Stimulated activated naive CD8-positive, alpha-beta T cell treated with anti-CD3 and anti-CD28 coated beads, Interleukin-15, Interleukin-2, amounts not matched to agents 100 ng/mL and 50 ng/mL, for 24 hours (primary cell): ENCODE results near the gene SLC5A8.

Experiments used
- H3K27ac Mint-ChIP-seq: one replicate; pipeline ENCODE4 v1.8.0; 2021; ENCODE audit warnings: mild to moderate bottlenecking, mixed read lengths
- H3K27me3 Mint-ChIP-seq: one replicate; pipeline ENCODE4 v1.8.0; 2021; ENCODE audit warnings: mixed read lengths
- H3K36me3 Mint-ChIP-seq: one replicate; pipeline ENCODE4 v1.8.0; 2021; ENCODE audit warnings: low read depth, mixed read lengths
- H3K4me1 Mint-ChIP-seq: one replicate; pipeline ENCODE4 v1.8.0; 2021; ENCODE audit warnings: low read depth, mixed read lengths
- H3K4me3 Mint-ChIP-seq: one replicate; pipeline ENCODE4 v1.8.0; 2021; ENCODE audit warnings: mild to moderate bottlenecking, mixed read lengths
- H3K9me3 Mint-ChIP-seq: one replicate; pipeline ENCODE4 v1.8.0; 2021; ENCODE audit warnings: mixed read lengths

The SLC5A8 gene, protein sequence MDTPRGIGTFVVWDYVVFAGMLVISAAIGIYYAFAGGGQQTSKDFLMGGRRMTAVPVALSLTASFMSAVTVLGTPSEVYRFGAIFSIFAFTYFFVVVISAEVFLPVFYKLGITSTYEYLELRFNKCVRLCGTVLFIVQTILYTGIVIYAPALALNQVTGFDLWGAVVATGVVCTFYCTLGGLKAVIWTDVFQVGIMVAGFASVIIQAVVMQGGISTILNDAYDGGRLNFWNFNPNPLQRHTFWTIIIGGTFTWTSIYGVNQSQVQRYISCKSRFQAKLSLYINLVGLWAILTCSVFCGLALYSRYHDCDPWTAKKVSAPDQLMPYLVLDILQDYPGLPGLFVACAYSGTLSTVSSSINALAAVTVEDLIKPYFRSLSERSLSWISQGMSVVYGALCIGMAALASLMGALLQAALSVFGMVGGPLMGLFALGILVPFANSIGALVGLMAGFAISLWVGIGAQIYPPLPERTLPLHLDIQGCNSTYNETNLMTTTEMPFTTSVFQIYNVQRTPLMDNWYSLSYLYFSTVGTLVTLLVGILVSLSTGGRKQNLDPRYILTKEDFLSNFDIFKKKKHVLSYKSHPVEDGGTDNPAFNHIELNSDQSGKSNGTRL

DNA sequence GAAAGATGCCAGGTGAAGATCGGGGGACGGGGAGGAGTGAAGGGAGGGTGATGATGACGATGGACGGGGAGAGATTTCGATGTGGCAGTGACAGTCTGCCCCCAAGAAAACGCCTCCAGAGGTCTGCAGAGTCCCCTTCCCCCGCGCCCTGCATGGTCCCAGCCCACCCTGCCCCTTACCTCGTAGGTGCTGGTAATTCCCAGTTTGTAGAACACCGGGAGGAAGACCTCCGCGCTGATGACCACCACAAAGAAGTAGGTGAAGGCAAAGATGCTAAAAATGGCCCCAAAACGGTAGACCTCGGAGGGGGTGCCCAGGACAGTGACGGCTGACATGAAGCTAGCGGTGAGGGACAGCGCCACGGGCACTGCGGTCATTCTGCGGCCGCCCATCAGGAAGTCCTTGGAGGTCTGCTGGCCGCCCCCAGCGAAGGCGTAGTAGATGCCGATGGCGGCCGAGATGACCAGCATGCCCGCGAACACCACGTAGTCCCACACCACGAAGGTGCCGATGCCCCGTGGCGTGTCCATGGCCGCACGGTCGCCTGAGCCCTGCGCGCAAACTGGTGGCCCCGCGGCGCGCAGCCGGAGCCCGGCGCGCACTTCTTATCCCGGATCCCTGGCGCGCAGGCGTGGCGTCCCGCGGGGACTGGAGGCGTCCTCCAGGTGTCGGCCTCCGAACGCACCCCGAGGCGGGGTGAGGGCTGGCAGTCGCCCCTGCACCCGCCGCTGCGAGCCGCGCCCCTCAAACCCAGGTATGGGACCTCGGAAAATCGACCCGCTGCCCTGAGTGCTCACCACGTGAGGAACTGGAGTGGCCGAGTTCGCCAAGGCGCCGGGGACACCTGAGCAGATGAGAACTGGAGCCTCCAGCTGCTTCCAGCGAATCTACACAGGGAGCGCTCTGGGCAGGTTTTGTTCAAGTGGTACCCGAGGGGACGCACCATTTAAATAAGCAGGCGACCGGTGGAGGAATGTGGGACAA, at the start of gene SLC5A8:
Gene SLC5A8 (minus strand): TSS at position 920 of the 984 bp plus-strand sequence. CDS start 390 bp downstream, at position 530.
- Mint-ChIP-seq H3K4me1 (no peaks in the 10 kb centered on the region), H3K27ac (no peak within 1 kb of the TSS), H3K4me3 (no peak within 1 kb of the TSS), H3K27me3 (peaks cover 41% of the 10 kb centered on the region), H3K9me3 (peaks cover 6% of the 10 kb centered on the region), H3K36me3 (no peaks in the 10 kb centered on the region)

DNA sequence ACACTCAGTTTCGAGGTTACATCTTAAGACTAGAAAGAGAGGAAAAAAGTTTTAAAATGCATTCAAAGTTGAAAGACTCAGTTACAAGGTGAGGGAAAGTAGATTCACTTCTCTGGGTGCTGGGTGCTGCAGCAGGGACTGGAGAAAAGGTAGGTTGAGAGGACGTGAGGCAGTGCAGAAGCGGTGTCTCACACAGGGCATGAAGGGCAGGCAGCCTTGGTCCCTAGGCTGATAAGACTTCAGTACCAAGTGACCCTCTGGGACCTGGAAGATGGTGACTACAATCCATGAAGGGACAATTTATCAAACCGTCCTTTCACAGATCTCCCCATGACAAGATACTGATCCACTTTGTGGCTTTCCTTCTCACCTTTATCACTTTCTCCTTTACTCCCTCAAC, 47.3 kb upstream of the SLC5A8 start:
- no peaks in the 10 kb centered on the region for H3K4me1 Mint-ChIP-seq
- H3K27ac Mint-ChIP-seq = no peak overlapping the region
- no peaks in the 10 kb centered on the region for H3K36me3 Mint-ChIP-seq
- peaks cover 8% of the 10 kb centered on the region for H3K27me3 Mint-ChIP-seq
- H3K9me3 Mint-ChIP-seq = no peaks in the 10 kb centered on the region
- H3K4me3 Mint-ChIP-seq = no peak overlapping the region

DNA sequence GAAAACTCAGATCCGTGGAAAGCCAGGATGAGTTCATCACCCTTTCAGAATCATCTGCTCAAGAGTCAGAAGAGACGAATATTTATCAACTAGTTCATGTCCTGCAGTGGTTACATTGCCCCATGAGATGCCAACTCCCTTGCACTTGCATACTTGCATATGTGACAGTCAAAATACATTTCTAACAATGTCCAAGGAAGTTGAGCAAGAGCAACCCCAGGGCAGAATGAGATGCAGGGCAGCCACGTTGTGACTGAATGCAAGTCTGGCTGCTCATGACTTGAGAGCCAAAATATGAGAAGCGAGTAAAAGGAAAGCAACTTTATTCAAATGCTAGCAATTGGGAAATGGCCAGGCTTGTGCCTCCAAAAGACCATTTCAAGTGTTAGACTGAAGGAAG, 46.2 kb upstream of the SLC5A8 start:
- Mint-ChIP-seq H3K27ac (no peak overlapping the region), H3K4me3 (no peak overlapping the region), H3K27me3 (peaks cover 8% of the 10 kb centered on the region), H3K9me3 (no peaks in the 10 kb centered on the region), H3K36me3 (no peaks in the 10 kb centered on the region), H3K4me1 (no peaks in the 10 kb centered on the region)

DNA sequence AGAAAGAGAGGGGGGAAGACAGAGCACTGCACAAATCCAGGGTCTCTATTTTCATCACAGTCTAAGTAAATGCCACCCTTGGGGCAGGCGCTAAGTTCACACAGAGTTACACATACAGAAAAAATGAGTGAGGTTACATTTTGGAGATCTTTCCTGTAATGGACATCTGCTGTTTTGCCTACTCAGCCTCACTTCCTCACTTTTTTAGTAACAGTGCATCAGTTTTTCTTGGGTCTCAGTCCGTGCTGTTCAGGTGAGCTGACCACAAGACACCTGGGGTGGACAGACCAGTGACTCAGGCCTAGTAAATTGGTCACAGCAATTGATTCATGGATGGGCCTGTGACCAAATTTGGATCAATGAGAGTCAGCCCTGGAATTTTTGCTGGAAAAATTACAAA, 33.6 kb upstream of the SLC5A8 start:
- peaks cover 6% of the 10 kb centered on the region for H3K27me3 Mint-ChIP-seq
- no peak overlapping the region for H3K4me3 Mint-ChIP-seq
- no peaks in the 10 kb centered on the region for H3K36me3 Mint-ChIP-seq
- no peak overlapping the region for H3K27ac Mint-ChIP-seq
- no peaks in the 10 kb centered on the region for H3K9me3 Mint-ChIP-seq
- no peaks in the 10 kb centered on the region for H3K4me1 Mint-ChIP-seq

DNA sequence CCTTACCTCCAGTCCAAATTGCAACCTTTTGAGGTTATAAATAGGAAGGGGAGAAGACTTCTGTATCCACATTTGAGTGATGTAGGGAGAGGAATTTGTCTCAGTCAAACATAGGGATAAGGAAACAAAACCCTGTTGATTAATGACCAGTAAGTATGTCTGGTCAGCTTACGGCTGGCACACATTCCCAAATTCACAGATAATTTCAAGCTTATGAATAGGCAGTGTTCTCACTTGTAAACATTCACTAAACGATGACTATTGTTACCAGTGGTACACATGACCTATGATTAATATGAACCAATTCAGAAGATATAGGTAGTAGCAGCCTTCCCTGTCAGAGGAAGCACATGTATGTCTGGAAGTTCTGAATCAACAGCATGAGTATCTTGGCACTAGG, 33.0 kb upstream of the SLC5A8 start:
- Mint-ChIP-seq H3K9me3 (no peaks in the 10 kb centered on the region), H3K4me3 (no peak overlapping the region), H3K27me3 (peaks cover 8% of the 10 kb centered on the region), H3K27ac (no peak overlapping the region), H3K36me3 (no peaks in the 10 kb centered on the region), H3K4me1 (no peaks in the 10 kb centered on the region)

DNA sequence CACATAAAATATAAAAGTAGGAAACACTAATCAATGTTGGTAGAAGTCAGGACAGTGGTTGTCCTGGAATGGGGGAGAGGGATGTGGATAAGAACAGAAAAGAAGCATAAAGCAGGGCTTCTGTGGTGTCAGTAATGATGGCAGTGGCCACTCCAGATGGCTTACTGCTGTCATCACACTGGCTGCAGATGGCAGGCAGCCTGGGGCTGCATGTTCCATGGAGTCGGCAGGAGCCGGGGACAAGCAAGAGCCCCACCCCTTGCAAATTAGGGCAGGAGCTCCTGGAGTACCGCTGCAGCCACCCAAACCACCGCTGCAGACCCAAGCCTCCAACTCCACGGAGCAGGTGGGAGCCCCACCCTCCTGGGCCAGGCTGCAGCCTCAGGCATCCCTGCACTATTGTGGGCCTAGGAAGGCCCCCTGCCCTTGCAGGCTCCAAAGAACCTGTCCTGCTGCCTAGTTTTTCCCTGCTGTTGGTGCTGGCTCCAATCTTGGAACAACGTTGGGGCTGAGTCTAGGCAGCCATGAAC, 28.8 kb upstream of the SLC5A8 start:
- Mint-ChIP-seq H3K36me3 (no peaks in the 10 kb centered on the region), H3K9me3 (no peaks in the 10 kb centered on the region), H3K27ac (no peak overlapping the region), H3K4me3 (no peak overlapping the region), H3K4me1 (no peaks in the 10 kb centered on the region), H3K27me3 (peaks cover 10% of the 10 kb centered on the region)

DNA sequence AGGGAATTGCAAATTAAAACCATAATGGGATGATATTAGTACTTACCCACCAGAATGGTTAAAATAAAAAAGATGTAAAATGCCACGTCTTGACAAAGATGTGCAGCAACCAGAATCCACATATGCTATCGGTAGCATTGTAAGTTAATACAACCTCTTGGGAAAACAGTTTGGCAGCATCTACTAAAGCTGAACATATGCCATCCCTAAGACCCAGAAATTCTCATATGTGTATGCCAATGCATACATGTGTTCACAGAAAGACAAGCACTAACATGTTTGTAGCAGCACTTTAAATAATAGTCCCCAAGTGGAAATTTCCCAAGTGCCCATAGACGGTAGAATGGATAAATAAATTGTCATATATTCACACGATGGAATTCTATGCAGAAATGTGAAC, 28.3 kb upstream of the SLC5A8 start:
- H3K27me3 Mint-ChIP-seq = peaks cover 13% of the 10 kb centered on the region
- H3K4me3 Mint-ChIP-seq = no peak overlapping the region
- H3K27ac Mint-ChIP-seq = no peak overlapping the region
- H3K9me3 Mint-ChIP-seq = no peaks in the 10 kb centered on the region
- H3K36me3 Mint-ChIP-seq = no peaks in the 10 kb centered on the region
- H3K4me1 Mint-ChIP-seq = no peaks in the 10 kb centered on the region

DNA sequence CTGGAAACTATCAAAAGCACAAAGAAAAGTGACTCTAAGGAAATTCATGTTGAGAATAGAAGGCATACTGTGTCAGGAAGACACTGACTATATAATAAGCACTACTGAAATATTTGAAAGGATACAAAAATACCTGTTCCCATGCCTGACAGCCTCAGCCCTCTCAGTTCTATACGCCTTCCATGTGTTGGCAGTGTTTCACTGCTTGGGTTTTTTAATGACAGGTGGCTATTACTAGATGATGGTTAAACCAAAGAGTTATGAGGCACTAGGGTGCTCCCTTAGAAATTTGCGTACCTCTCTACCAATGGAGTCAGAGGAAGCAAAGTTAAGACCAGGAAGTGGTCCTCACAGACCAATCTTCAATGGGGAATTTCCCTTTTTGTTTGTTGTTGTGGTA, 25.6 kb upstream of the SLC5A8 start:
- H3K27me3 Mint-ChIP-seq = peaks cover 16% of the 10 kb centered on the region

DNA sequence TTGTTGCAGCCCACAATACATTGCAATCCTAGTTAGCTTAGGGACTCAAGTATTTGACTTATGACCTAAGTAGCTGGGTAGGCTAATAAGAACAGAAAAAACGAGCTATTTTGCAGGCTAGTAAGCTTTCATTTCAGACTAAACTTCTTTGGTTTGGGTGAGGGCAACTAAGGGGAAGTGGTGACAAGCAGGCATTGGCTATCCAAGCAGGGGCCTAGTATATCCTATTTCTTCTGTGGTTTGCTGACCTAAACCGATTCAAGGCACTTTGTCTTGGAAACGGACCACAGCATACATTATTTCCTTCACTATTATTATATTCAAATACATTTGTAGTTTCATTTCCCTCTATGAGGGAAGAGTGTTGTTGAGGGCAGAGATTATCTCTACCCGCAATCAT, 21.6 kb upstream of the SLC5A8 start:
- H3K36me3 Mint-ChIP-seq = no peaks in the 10 kb centered on the region
- no peak overlapping the region for H3K27ac Mint-ChIP-seq
- no peaks in the 10 kb centered on the region for H3K4me1 Mint-ChIP-seq
- no peak overlapping the region for H3K4me3 Mint-ChIP-seq
- H3K27me3 Mint-ChIP-seq = peaks cover 10% of the 10 kb centered on the region
- no peaks in the 10 kb centered on the region for H3K9me3 Mint-ChIP-seq

More for the DNA sequence above, 25.6 kb upstream of the SLC5A8 start:
- Mint-ChIP-seq H3K36me3 (no peaks in the 10 kb centered on the region), H3K27ac (no peak overlapping the region), H3K9me3 (no peaks in the 10 kb centered on the region), H3K4me3 (no peak overlapping the region), H3K4me1 (no peaks in the 10 kb centered on the region)

DNA sequence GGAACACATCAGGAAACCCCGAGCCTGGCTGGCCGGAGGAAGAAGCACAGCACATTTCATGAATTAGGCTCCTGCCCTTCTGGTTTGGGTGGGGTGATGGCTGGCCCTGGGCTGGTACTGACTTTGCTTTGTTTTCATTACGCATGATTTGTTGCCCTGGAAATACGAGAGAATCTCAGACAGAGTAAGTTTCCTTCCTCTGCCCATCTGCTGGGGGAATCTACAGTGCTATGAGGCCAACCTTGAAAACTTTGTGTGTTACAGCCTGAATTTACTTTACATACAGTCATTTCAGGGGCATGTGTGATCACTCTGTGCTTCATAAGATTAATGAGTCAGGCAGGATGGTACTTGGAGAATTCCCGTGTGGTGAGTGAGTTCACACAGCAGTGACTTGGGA, 20.5 kb upstream of the SLC5A8 start:
- H3K4me3 Mint-ChIP-seq = no peak overlapping the region
- H3K27ac Mint-ChIP-seq = no peak overlapping the region
- H3K4me1 Mint-ChIP-seq = no peaks in the 10 kb centered on the region
- H3K27me3 Mint-ChIP-seq = peaks cover 15% of the 10 kb centered on the region
- H3K36me3 Mint-ChIP-seq = no peaks in the 10 kb centered on the region
- H3K9me3 Mint-ChIP-seq = no peaks in the 10 kb centered on the region

DNA sequence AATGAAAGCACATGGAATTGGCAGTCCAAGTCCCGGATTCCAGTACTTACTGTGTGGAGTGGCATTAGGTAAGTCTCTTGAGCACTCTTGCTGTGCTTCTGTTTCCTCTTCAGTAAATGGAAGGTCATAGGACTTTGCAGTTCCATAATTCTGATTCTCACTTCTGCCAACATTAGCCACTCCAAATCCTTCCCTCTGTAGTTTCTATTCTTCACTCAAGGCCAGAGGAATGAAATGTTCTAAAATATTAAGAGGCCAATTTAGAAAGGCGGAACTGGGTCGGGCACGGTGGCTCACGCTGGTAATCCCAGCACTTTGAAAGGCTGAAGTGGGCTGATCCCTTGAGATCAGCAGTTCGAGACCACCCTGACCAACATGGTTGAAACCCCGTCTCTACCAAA, 19.8 kb upstream of the SLC5A8 start:
- H3K36me3 Mint-ChIP-seq = no peaks in the 10 kb centered on the region
- H3K27ac Mint-ChIP-seq = no peak overlapping the region
- H3K27me3 Mint-ChIP-seq = peaks cover 15% of the 10 kb centered on the region
- no peaks in the 10 kb centered on the region for H3K9me3 Mint-ChIP-seq
- no peak overlapping the region for H3K4me3 Mint-ChIP-seq
- H3K4me1 Mint-ChIP-seq = no peaks in the 10 kb centered on the region

DNA sequence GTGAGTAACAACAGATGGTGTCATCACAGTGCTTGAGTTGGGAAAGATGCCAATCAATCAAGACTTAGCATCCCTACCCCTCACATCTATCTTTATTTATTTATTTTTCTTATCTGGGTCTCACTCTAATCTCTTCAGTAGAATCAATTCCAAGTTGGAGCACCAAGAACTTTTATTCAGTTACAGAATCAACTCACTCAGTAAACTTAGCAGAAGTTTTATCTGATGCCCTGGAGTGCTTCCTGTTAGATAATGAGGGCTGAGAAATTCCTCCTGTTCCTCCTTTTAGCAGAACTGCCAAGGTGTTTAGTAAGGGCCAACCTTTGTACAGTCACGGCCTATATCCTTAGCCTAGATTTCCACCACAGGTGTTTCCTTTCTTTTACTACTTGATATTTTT, 11.3 kb upstream of the SLC5A8 start:
- Mint-ChIP-seq H3K4me1 (no peaks in the 10 kb centered on the region), H3K4me3 (no peak overlapping the region), H3K36me3 (no peaks in the 10 kb centered on the region), H3K9me3 (no peaks in the 10 kb centered on the region), H3K27me3 (peaks cover 15% of the 10 kb centered on the region), H3K27ac (no peak overlapping the region)

DNA sequence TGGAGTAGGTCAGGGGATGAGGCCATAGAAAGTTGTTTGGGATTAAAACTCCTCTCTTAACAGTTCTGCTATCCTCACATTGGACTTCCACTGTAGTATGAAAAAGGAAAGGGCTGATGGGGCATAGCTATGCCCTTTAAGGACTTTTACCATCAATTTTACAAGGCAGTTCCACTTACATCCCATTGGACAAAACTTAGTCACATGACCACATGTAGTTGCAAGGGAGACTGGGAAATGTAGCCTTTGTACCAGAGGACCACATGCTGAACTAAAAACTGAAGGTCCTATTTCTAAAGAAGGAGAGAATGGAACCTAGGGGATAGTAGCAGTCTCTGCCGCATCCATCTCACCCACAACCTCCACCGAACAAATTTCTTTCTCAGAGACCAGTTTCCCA, 6.8 kb upstream of the SLC5A8 start:
- Mint-ChIP-seq H3K36me3 (no peaks in the 10 kb centered on the region), H3K4me3 (no peak overlapping the region), H3K27ac (no peak overlapping the region), H3K4me1 (no peaks in the 10 kb centered on the region), H3K9me3 (peaks cover 11% of the 10 kb centered on the region), H3K27me3 (peaks cover 13% of the 10 kb centered on the region)

DNA sequence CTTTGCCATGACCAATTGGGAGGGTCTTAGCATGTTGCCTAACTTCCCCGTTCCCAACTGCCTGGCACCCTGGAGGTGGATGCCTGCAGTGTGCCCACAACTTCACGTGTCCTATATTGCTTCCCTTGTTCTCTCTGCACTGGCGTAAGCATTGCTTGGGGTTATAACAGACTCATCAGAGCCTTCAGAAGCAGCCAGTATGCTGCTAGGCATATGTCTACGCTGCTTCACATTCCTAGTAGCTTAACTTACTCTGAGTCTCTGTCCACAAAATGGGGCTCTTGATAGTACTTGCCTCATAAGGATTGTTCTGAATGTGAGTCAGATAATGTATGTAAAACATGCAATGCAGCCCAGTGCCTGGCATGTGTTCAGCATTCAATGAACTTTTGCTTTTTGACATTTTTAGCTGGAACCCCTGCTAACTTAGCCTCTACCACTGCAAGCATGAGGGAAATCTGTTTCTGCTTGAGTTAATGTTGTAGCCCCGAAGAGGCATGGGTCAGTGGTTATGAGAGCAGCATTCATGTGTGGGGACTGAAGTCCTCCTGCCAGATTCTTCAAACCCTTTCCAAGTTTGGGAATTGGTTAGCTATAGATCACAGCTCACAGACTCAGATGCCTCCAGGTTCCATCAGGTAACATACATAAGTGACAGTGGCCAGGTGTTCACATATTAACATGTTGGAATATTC, 2.8 kb downstream of the SLC5A8 start:
- Mint-ChIP-seq H3K27me3 (peaks cover 38% of the 10 kb centered on the region), H3K4me1 (no peaks in the 10 kb centered on the region), H3K27ac (no peak overlapping the region), H3K4me3 (no peak overlapping the region), H3K36me3 (no peaks in the 10 kb centered on the region), H3K9me3 (no peaks in the 10 kb centered on the region)
